Measurements from ENCODE around the gene SSC4D.
"Not testable (repeated sequence)": the region's sequence is repeated elsewhere in the genome, so short reads cannot be mapped to it uniquely, and the experiment has no call there.

SSC4D gene

DNA sequence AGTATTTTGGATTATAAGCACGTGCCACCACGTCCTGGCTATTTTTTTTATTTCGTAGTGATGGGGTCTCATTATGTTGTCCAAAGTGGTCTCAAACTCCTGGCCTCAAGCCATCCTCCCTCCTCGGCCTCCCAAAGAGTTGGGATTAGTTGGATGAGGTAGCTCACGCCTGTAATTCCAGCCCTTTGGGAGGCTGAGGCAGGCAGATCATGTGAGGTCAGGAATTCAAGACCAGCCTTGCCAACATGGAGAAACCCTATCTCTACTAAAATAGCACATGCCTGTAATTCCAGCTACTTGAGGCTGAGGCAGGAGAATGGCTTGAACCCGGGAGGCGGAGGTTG, 28.9 kb downstream of the SSC4D start:
- DNase-seq, result no peak

DNA sequence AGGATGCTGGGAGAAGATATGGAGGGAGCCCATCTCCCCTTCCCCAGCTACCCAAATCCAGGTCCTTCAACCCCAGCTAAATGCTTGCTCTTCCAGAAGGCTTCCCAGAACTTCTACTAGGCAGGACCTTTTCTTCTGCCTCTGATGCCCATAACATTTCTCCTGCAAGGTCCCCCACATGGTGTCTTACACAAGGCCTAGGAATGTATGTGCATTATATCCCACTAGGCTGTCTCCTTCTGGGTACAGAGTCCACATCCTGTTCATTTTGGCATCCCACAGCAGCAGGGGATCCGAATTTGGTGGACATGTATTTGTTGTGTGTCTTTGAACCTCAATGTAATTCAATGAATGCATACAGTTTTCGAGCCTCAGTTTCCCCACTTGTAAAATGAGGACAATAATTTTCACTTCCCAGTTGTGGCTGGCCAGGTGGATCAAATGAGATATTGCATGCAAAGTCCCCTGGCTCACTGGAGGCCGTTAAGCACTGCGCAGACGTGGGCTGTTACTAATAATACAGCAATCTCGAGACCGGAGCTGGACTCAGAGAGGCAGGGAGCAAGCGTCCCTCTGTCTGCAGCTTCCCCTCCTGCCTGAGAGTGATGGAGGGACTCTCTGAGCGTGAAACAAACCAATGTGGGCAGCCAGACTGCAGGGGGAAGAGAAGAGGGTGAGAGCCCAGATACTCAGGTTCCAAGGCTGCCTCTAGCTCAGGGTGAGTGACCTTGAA, 32.1 kb downstream of the SSC4D start:
- DNase-seq, result no peak

DNA sequence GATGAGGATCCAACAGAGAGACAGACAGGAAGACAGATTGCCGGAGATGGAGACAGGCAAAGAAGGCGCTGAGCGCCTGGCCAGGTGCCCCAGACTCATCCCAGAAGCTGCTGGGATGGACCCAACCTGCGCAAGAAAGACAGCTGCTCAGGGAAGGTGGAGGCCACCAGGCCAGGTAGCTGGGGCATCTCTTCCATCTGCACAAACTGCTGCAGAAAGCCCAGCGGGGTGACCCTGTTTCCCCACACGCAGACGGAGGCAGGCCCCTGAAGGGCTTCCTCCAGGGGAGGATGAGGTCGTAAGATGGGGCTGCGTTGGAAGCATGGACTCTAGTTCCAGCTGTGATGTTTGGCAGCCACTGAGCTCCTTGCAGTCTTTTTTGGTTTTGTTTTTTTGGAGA, 34.2 kb downstream of the SSC4D start:
- DNase-seq, result no peak

DNA sequence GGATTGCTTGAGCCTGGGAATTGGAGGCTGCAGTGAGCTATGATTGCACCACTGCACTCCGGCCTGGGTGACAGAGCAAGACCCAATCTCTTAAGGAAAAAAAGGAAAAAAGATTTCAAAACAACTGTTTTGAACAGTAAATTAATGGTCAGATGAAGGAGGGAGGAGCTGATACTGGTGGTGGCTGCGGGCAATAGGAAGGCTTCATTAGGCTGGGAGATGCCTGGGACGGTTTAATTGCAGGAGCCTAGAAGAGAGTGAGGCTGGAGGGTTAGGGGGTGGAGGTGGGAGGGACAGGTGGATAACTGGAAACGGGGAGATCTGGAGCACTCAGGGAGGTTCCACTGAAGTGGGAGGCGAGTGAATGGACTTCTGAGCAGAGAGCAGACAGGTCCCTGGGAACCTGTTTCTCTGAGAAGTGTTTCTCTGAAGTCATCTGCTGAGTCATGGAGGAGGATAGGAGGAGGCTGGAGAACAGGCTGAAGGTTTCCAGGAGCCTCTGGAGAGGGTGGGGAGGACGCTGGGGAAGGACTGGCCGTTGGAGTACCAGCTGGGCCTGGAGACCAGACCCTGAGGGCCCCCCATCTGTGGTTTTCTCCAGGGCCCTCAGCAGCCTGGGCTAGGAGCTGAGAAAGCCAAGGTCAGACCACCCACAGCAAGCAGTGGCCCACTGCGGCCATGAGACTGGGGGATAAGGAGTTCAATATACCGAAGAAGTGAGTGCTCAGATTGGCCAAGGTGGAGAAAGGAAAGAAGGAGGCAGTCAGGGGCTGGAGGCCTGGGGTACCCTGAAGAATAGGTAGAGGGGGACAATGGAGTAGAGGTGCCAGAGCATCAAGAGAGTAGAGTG, 36.3 kb downstream of the SSC4D start:
- no peak for DNase-seq

DNA sequence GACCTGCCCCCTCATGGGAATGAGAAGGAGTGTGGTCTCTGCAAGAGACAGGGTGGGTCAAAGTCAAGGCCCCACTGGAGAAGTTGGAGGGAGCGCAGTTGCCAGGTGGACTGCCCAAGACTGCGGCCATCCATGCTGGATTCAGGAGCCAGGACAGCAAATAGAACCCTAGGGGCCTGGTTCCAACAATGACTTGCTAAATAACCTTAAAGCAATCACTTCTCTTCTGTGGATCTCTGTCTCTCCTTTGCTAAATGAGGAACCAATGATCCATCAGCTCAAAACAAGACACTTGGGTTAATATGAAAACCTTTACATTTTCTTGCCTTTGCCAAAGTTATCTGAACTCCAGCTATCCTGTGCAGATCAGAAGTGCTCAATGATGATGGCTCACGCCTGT, 38.1 kb downstream of the SSC4D start:
- no peak for DNase-seq

DNA sequence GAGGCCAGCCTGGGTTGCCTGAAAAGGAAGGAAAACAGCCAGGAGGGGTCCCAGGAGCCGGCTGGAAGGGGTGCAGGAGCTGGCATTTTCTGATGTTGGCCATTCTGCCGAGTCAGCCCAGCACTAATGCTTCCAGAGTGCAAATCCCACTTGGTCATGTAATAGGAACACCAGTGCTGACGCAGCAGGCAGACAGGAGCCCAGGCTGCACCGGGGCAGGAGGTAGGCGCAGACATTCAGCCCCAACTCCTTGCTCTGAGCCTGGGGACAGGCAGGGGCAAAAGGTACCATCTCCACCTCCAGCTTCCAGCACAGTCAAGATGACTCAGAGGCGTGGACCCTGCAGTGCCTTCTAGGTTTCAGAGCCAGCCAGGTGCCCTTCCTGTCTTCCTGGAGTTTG, 40.5 kb downstream of the SSC4D start:
- DNase-seq, result no peak

DNA sequence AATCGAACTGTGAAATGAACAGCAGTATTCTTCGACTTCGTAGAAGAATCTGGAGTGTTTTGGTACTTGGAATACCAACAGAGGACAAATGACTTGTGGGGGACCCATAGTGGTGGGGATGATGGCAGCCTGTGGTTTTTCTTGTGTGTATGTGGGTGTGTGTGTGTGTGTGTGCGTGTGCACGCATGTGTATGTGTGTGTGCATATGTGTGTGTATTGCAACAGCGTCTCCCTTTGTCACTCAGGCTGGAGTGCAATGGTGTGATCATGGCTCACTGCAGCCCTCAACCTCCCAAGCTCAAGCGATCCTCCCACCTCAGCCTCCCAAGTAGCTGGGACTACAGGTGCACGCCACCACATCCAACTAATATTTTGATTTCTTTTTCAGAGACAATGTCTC, 41.3 kb downstream of the SSC4D start:
- no peak for DNase-seq

DNA sequence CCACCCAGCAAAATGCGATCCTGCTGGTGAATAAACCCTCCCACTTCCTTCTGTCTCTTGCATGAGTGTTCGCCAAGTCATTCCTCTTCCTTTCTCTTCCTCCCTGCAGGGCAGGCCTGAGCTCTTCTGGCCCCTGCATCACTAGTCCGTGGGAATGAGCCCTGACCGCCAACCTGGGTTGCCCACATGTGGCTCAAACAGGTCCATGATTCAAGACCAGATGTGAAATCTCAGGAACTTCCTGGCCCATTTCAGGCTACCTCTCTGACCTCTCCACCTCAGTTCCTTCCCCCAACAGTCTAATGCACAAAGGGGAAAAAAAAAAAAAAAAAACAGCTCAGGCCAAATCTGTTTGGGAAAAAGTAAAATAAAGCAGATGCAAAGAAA, 45.3 kb downstream of the SSC4D start:
- no peak for DNase-seq

DNA sequence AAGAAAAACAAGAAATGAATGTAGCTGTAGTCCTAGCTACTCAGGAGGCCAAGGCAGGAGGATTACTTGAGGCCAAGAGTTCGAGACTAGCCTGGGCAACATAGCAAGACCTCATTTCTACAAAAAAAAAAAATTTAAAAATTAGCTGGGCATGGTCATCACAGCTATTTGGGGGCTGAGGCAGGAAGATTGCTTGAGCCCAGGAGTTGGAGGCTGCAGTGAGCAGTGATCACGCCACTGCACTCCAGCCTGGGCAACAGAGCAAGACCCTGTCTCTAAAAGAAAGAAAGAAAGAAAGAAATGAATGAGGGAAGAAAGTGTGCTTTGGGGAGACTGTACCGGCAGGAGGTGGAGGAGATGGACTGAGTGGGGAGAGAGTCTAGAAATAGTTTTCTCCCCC, 45.7 kb downstream of the SSC4D start:
- DNase-seq, result not testable (repeated sequence)

DNA sequence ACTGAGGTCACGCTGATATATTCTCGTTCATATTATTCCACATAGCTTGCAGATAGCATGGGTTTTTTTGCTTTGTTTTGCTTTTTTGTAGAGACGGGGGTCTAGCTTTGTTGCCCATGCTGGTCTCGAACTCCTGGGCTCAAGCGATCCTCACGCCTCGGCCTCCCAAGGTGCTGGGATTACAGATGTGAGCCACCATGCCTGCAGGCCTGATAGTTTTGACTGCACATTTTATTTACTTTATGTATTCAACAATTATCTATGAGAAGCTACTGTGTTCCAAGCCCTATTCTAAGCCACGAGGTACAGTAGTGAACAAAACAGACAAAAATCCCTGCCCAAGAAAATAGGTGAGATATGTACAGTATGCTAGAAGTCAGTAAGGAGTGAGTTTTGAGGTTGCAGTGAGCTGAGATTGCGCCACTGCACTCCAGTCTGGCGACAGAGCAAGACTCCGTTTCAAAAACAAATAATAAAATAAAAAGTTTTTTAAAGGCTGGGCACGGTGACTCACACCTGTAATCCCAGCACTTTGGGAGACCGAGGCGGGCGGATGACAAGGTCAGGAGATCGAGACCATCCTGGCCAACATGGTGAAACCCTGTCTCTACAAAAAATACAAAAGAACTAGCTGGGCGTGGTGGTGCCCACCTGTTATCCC, 49.4 kb downstream of the SSC4D start:
- DNase-seq, result no peak

DNA sequence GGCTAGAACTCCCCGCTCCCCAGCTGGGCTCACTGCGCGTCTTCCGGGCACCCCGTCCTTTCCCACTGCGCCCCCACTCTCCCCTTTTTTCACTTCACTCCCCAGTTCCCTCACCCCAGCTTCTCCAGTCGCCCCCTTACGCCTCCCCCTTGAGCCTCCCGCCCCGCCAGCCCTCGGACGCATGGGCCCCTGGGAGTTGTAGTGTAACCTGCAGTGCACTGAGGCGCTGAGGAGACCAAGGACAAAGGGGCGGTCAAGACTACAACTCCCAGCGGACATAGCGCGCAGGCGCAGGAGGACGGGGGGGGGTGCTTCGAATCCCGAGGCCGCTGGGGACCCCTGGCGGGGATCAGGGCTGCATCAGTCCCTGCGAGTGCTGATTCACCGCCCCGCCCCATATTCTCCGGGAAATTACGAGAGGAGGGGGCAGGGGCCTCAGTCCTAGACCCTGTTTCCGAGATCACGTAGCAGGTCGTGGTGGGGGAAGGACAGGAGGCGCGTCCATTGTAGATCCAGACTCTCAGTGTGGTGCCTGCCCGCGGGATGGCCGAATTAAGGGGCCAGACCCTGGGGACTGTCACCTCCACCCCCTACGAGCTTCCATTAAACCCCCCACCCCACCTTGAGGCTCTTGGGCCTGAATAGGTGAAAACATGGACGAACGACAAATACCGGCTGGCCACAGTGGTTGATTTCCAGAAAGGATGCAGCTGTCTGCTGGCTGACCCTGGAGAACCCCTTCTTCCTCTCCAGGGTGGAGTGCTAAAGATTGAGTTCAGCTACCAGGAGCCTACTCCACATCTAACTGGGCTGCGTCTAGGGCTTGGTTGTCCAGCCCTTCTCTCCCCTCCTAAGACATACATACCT, 50.2 kb downstream of the SSC4D start:
- peak; percentile 98 for DNase-seq

DNA sequence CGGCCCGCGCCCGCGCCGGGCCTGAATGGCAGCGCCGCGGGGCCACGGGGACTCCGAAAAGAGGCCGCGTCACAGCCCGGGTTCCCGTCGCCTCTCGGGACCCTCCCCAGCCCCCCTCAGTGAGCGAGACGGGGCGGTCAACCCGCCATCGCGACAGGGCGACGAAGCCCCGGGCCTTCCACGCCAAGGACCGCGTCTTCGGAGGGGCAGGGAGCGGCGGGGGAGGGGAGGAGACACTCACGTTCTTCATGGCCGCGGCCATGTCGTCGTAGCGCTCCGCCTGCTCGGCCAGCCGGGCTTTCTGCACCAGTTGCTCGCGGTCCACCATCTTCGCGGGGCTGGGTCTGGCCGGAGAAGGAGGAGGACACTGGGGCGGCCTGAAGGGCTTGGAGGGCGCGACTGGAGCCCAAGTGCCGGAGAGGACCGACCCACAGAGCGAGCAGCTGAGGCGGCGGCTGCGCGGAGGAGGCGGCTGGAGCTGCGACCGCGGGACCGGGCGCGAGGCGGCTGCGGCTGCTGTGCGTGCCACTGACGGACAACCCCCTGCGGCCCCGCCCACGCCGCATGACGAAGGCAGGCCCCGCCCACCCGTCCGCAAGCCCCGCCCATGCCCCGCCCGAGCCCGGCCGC, 50.9 kb downstream of the SSC4D start, which contains the start of gene YWHAG:
Gene YWHAG, minus strand, starts transcription at position 511 of the 630 bp plus-strand sequence. Its CDS starts 183 bp downstream, at position 328.
- peak; percentile 76 for DNase-seq

DNA sequence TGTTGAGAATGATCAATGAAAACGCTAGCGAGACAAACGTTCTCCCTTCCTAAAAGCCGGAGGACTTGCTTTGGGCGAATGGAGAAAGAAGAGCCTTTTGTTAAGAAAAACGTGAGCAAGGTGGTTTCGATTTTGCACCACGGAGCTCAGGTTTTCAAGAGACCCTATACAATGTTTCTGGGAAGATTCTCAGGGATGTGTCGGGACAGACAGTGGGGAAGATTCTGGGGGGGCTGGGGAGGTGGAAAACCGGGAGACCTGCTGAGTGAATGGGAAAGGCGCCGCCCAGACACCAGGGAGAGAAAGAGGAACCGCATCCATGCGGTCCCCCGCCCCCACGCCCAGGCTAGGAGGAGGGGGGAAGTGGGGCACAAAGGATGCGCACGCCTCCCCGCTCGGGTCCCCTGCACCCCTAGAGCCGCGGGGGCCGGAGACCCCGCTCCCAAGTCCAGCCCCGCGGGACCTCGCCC, 51.5 kb downstream of the SSC4D start:
- DNase-seq, result peak; percentile 47

DNA sequence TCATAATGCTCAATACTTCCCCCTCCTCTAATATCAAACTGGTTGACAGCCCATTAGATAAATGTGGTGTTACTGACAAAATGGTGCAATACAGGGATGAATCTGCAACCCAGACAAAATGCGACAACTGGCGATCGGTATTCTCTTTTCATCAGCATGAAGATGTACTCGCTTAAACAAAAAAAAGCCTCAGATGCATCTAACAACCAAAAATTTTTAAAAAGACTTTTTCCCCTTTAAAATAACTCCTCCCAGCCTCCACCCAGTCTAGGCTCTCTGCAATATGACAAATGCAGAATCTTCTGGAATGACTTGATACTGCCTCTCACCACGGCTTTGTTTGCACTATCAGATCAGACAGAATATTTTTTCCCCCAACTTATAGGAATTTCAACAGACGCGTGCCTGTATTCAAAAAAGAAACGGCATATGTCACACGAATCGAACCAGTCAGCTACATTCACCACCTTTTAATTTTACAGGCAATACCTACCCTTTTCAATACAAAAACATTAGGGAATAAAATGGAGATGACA, 52.0 kb downstream of the SSC4D start:
- peak; percentile 47 for DNase-seq

DNA sequence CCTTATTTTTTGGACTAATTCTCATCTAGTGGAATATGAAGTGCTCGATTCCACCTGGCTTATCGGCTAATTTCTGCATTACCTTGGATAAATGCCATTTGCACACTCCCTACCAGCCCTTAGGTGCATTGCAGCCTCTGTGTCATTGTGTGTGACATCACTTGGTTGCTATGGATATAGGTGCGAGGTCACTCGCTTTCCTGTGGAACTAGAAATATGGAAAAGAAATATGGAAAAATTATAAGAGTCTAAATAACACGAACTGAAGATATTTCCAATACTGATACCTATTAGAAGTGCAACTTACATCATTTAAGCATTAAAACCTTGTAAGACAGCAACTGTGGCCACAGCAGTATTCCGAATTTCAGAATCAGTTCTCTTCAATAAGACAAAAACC, 52.7 kb downstream of the SSC4D start:
- DNase-seq, result peak; percentile 19

DNA sequence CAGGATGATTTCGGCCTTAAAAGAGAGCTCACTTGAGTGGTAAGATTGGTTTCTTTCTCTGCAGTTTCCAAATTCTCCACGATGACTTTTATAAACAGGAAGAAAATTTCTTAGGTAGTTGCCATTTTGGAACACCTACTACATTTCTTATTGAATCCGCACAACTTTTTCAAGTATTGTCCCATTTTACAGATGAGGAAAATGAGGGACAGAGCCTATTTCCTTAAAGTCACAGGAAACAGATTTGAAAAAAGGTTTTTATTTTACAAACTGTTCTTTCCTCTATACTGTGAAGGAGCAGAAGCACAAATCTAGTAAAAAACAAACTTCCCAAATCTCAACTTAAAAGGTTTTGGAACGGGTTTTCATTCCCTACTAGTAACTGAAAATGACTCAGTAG, 53.4 kb downstream of the SSC4D start:
- DNase-seq, result no peak

DNA sequence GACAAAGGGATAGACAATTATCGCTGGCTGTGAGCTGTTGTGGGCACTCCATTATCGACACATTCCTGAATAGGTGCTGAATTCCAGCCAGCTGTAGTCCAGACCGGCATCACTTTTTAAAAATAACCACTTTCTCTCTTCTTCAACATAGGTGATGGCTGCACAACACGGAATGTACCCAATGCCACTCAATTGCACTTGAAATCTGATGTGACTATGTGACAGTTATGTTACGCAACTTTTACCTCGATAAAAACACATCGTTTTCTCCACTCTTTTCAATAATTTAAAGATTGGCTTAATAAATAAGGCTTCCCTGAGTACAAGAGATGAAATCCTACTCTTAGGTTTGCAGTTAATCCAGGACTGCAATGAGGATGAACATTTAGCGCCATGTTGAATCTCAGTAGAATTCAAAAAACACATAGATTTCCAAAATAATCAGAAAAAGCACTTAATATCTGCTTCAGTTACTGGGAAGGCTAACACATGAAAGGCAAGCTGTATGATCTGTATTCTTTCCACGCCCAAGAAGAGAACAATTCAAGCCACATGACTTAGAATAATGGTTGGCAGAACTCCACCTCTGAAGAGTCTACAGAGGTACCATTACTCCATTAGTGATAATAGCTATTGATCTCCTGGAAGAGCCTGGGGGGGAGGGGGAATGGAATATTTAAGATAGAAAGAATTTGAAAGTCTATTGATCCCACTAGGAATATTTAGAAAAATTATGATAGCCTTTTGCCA, 54.3 kb downstream of the SSC4D start:
- no peak for DNase-seq

DNA sequence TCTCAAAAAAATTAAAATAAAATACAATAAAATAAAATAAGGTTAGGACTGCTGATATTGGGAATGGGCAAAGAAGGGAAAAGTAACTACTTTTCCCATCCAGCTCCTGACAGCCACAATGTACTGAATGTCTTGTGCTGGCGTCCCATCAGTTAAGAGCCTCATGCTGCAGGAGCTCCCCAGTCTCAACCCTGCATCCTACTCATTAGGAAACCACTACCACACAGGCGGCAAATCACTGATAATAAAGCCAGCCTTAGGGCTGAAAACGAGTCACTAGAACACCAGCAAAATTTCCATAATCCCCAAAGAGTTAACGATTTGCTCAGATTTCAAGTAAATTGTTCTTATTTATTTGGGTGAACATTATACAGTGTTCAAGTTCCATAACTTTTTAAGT, 55.0 kb downstream of the SSC4D start:
- no peak for DNase-seq

DNA sequence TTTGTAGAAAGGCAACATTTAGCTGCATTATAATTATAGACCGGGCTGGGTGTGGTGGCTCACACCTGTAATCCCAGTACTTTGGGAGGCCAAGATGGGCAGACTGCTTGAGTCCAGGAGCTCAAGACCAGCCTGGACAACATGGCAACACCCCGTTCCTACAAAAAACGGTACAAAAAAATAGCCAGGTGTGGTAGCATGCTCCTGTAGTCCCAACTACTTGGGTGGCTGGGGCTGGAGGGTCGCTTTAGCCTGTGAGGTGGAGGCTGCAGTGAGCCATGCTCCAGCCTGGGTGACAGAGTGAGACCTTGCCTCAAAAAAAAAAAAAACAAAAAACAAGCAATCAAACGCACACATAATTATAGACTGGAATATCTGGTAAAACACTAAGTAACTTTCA, 55.8 kb downstream of the SSC4D start:
- DNase-seq, result no peak

DNA sequence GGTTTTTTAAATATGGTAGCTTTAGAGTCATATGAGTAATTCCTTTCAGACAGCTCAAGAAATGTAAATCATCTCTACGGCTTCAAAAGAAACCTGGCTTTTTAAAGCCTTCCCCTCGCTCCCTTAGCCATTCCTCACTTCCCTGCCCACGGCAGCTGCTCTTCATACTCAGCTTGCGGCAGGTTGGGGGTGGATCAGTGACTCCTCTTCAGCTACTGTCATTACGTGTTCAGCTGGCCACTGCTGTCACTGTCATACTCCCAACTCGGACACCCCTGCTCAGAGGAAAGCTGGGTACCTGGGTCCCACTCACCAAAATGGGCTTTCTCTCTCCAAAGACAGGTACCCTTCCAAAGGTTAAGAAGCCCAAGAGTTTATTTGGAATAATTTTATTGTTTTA, 57.3 kb downstream of the SSC4D start:
- DNase-seq, result no peak

DNA sequence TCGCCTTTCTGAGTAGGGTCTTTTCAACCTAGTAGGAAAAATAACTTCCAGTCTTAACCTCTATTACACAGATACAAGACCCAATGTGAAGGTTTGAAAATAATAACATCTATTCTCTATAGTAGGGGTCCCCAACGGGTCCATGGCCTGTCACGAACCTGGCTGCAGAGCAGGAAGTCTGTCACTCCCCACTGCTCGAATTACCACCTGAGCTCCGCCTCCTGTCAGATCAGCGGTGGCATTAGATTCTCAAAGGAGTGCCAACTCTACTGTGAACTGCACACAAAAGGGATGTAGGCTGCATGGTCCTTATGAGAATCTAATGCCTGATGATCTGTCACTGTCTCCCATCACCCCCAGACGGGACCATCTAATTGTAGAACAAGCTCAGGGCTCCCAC, 58.1 kb downstream of the SSC4D start:
- DNase-seq, result no peak
